ENCODE results near the gene OGDHL.

OGDHL gene

DNA sequence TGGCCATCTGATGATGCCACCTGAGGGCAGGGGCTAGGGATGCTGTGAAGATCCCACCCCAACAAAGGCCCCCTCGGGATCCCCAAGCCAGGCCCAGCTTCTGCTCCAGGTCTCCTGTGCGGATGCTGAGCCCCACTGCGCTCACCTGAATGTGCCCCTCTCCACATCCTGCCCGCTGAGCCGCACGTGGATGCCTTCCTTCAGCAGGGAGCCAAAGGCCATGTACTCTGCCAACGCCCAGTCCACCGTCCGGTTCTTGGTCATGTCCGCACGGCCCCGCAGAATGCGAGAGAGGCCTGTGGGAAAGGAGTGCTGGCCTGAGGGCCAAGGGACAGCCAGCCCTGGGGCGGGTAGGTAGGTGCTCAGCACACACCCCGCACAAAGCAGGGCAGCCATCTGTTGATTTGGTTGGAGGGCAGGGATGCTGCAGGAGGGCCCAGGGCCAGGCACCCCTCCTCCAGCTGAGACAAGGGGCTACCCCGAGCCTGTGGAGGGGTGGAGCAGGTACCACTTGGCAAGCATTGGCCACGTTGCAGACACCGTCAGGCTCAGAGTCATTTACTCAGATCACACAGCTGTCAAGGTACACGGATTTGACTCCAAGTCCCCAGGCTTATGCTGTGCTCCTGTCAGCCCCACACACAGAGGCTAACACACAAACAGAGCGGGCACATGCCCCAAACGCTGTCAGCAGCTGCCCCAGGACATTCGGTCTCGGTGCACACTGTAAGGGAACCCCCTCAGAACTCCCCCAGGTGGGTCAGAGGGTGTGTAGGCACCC is 19.2 kb downstream of the OGDHL start:
- peak; percentile 41 for DNase-seq (ENCODE audit: low spot score)
- no peak for TF ChIP-seq CTCF (IDR thresholded peaks at IDR 0.05; ENCODE audit: borderline replicate concordance, control extremely low read depth, extremely low read depth, insufficient read depth, missing control alignments)
- in situ Hi-C loops (cut with MboI; ENCODE audit: low sequenced_read_pairs, unreplicated experiment) = no loop called here

- in situ Hi-C loops (cut with MboI; ENCODE audit: low sequenced_read_pairs, unreplicated experiment) = no loop called here
- TF ChIP-seq CTCF (IDR thresholded peaks at IDR 0.05; ENCODE audit: borderline replicate concordance, control extremely low read depth, extremely low read depth, insufficient read depth, missing control alignments) = no peak
- DNase-seq (ENCODE audit: low spot score) = peak; percentile 31
Observed at GRCh38 chr10:49741108-49741995, 20.8 kb downstream of the OGDHL start.

GRCh38 chr10:49740346-49741107 is 21.6 kb downstream of the OGDHL start:
- in situ Hi-C loops (cut with MboI; ENCODE audit: low sequenced_read_pairs, unreplicated experiment) = no loop called here
- no peak for TF ChIP-seq CTCF (IDR thresholded peaks at IDR 0.05; ENCODE audit: borderline replicate concordance, control extremely low read depth, extremely low read depth, insufficient read depth, missing control alignments)
- peak; percentile 45 for DNase-seq (ENCODE audit: low spot score)

DNA sequence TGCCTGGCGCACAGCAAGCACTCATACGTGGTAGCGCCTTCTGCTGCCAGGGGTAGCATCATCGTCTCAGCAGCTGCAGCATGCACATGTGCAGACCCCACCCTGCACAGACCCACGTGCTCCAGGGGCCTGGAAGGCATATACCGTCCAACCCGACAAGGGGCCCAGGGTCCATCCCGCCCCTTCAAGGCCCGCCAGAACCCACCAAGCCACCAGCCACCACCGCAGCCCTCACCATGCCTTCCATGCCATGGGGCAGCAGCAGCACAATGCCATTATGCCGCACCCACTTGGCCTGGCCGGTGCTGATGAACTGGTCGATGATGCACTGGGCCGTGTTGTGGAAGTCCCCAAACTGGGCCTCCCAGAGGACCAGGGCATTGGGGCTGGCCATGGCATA is 22.7 kb downstream of the OGDHL start:
- in situ Hi-C loops (cut with MboI; ENCODE audit: low sequenced_read_pairs, unreplicated experiment) = no loop called here
- DNase-seq (ENCODE audit: low spot score) = no peak
- no peak for TF ChIP-seq CTCF (IDR thresholded peaks at IDR 0.05; ENCODE audit: borderline replicate concordance, control extremely low read depth, extremely low read depth, insufficient read depth, missing control alignments)

GRCh38 chr10:49738616-49739360 is 23.3 kb downstream of the OGDHL start:
- in situ Hi-C loops (cut with MboI; ENCODE audit: low sequenced_read_pairs, unreplicated experiment) = no loop called here
- peak; percentile 39 for DNase-seq (ENCODE audit: low spot score)

More at GRCh38 chr10:49738616-49739360, 23.3 kb downstream of the OGDHL start:
- TF ChIP-seq CTCF (IDR thresholded peaks at IDR 0.05; ENCODE audit: borderline replicate concordance, control extremely low read depth, extremely low read depth, insufficient read depth, missing control alignments) = no peak
